Muscle layer of colon (tissue), 2 donors: ENCODE data around the gene RNF114.
"Not testable (repeated sequence)": the region's sequence is repeated elsewhere in the genome, so short reads cannot be mapped to it uniquely, and the experiment has no call there.

ENCODE experiments used
- H3K27ac ChIP-seq: one replicate; pipeline ENCODE4 v1.7.0; 2013; ENCODE audit warnings: low read depth, mild to moderate bottlenecking, low read length, moderate library complexity
- H3K27me3 ChIP-seq, 2 donors: one replicate each; pipeline ENCODE4 v1.7.0; 2013; ENCODE audit warnings: low read length in 2 of 2, mild to moderate bottlenecking in 2 of 2; ENCODE audit not compliant: insufficient read depth in 2 of 2, control insufficient read depth in 1 of 2
- H3K36me3 ChIP-seq: one replicate; pipeline ENCODE4 v1.7.0; 2013; ENCODE audit warnings: mild to moderate bottlenecking, low read length; ENCODE audit not compliant: insufficient read depth
- H3K4me1 ChIP-seq: one replicate; pipeline ENCODE4 v1.7.0; 2013; ENCODE audit warnings: mild to moderate bottlenecking, low read length; ENCODE audit not compliant: insufficient read depth
- H3K4me3 ChIP-seq, 2 donors: one replicate each; pipeline ENCODE4 v1.7.0; 2013; ENCODE audit warnings: low read length in 2 of 2, low read depth in 1 of 2, mild to moderate bottlenecking in 1 of 2, moderate library complexity in 1 of 2
- H3K9ac ChIP-seq: one replicate; pipeline ENCODE4 v1.7.0; 2013; ENCODE audit warnings: low read length
- H3K9me3 ChIP-seq: one replicate; pipeline ENCODE4 v1.7.0; 2013; ENCODE audit warnings: mild to moderate bottlenecking, low read length
- donor health status: abdominal sarcoma.
- donor health status: Adenocarcinoma of cecum.

The RNF114 gene

GRCh38 chr20:49938173-49939163, 2.3 kb downstream of the RNF114 start:
- Histone ChIP-seq H3K27me3 (no peaks in the 10 kb centered on the region), H3K4me3 (peak overlapping the region in 1 of 2 donors; percentile 87), H3K27ac (peak overlapping the region; percentile 39), H3K9me3 (no peaks in the 10 kb centered on the region), H3K9ac (no peak overlapping the region), H3K4me1 (peaks cover 25% of the 10 kb centered on the region), H3K36me3 (peaks cover 15% of the 10 kb centered on the region)

DNA sequence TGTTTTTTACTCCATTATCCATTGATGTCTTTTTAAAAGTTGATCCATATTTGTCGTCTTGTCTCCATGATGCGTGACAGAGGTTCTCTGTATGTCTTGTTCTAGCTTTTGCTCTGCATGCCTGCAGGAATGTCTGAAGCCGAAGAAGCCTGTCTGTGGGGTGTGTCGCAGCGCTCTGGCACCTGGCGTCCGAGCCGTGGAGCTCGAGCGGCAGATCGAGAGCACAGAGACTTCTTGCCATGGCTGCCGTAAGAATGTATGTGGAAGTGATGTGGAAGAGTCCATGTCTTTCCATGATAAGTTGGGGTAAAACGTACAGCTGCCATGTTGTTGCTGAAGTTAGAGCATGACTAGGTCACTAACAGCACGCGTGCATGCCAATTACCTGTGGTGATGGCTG, 5.3 kb downstream of the RNF114 start:
- H3K4me1 ChIP-seq, result peaks cover 25% of the 10 kb centered on the region
- no peaks in the 10 kb centered on the region for H3K9me3 ChIP-seq
- H3K27me3 ChIP-seq, result no peaks in the 10 kb centered on the region
- H3K9ac ChIP-seq, result no peak overlapping the region
- H3K36me3 ChIP-seq, result peaks cover 30% of the 10 kb centered on the region
- no peak overlapping the region for H3K27ac ChIP-seq
- H3K4me3 ChIP-seq, result no peak overlapping the region

DNA sequence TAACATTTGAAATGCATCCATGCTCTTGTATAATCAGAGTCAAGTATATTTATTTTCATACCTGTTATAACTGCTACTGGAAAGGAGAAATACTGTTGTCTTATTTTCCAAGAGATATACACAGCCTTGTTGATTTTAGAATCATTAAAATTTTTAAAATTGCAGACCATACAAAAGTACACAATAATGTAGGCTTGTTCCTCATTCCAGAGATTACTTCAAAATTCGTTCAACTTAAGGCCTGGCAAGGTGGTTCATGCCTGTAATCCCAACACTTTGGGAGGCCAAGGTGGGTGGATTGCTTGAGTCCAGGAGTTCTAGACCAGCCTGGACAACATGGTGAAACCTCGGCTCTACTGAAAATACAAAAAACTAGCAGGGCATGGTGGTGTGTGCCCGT, 6.1 kb downstream of the RNF114 start:
- Histone ChIP-seq H3K4me1 (peaks cover 22% of the 10 kb centered on the region), H3K36me3 (peaks cover 35% of the 10 kb centered on the region), H3K9me3 (no peaks in the 10 kb centered on the region), H3K9ac (no peak overlapping the region), H3K27ac (no peak overlapping the region), H3K27me3 (no peaks in the 10 kb centered on the region), H3K4me3 (no peak overlapping the region)

DNA sequence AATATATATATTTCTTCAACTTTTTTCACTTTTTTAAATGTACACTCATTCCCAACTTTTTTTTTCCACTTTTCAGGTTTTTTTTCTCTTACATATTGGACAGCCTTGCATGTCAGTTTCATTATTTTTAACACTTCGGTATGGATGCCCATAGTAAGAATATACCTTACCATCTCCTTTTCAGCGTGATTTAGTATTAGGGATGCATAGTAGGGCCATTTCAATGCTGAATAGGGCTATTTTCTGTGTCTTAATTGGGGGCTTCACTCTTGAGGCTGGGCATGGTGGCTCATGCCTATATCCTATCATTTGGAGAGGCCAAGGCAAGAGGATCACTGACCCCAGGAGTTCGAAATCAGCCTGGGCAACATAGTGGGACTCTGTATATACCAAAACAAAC, 6.7 kb downstream of the RNF114 start:
- H3K27ac ChIP-seq, result no peak overlapping the region
- no peak overlapping the region for H3K4me3 ChIP-seq
- H3K27me3 ChIP-seq, result no peaks in the 10 kb centered on the region
- no peak overlapping the region for H3K9ac ChIP-seq
- H3K9me3 ChIP-seq, result no peaks in the 10 kb centered on the region
- H3K36me3 ChIP-seq, result peaks cover 35% of the 10 kb centered on the region
- peaks cover 15% of the 10 kb centered on the region for H3K4me1 ChIP-seq

DNA sequence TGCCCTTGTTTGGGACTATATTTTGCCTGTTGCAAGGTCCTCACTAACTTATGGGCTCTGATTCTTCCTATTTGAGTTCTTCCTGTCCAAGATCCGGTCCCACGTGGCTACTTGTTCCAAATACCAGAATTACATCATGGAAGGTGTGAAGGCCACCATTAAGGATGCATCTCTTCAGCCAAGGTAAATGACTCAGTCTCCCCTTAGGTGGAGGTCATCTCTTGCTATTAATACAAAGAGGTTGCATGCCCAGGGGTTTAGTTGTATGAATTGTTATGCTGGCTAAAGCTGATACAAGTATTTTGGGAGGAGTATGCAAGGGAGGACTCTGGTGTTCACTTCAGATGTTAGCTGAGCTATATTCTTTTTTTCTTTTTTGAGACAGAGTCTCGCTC, 9.1 kb downstream of the RNF114 start:
- no peaks in the 10 kb centered on the region for H3K27me3 ChIP-seq
- H3K4me1 ChIP-seq, result no peaks in the 10 kb centered on the region
- H3K9me3 ChIP-seq, result no peaks in the 10 kb centered on the region
- no peak overlapping the region for H3K27ac ChIP-seq
- no peak overlapping the region for H3K4me3 ChIP-seq
- no peak overlapping the region for H3K9ac ChIP-seq
- H3K36me3 ChIP-seq, result peaks cover 51% of the 10 kb centered on the region

- Histone ChIP-seq H3K27ac (no peak overlapping the region), H3K9ac (no peak overlapping the region), H3K4me1 (no peaks in the 10 kb centered on the region), H3K9me3 (no peaks in the 10 kb centered on the region), H3K36me3 (peaks cover 57% of the 10 kb centered on the region), H3K4me3 (no peak overlapping the region), H3K27me3 (no peaks in the 10 kb centered on the region)
These were observed 9.7 kb downstream of the RNF114 start for GRCh38 chr20:49945701-49946477.

- no peaks in the 10 kb centered on the region for H3K9me3 ChIP-seq
- no peak overlapping the region for H3K9ac ChIP-seq
- H3K4me1 ChIP-seq, result no peaks in the 10 kb centered on the region
- H3K27me3 ChIP-seq, result no peaks in the 10 kb centered on the region
- no peak overlapping the region for H3K27ac ChIP-seq
- H3K36me3 ChIP-seq, result peaks cover 66% of the 10 kb centered on the region
- H3K4me3 ChIP-seq, result no peak overlapping the region
These were observed 12.0 kb downstream of the RNF114 start for GRCh38 chr20:49948178-49948577.

DNA sequence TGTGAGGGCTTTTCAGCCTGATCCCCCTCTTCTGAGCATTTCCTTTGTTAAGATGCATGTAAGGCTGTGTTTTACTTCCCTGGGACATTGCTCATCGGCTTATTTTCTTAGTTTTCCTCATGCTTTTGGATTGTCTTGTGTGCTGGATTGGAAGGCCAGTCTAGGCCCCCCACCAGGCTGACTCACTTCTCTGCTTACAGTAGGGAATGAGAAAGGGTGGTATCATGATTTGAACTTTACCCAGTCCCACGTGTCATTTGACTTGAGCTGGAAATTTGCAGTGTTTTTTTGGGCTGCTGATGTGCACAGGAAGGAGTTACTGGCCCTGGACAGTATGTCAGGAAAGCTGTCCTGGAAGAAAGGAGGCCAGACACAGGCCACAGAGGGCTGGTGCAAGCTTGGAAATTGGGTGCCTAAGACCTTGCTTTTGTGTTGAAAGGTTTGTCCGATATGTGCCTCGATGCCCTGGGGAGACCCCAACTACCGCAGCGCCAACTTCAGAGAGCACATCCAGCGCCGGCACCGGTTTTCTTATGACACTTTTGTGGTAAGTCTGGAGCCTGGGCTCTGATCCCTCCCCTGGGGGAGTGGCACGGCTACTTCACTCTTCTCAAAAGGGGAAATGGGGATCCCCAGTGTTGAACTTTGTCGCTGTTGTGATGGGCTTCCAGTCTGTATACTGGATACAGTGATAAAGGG, 12.8 kb downstream of the RNF114 start:
- H3K4me1 ChIP-seq, result no peaks in the 10 kb centered on the region
- peaks cover 72% of the 10 kb centered on the region for H3K36me3 ChIP-seq
- H3K9me3 ChIP-seq, result no peaks in the 10 kb centered on the region
- no peaks in the 10 kb centered on the region for H3K27me3 ChIP-seq
- H3K4me3 ChIP-seq, result no peak overlapping the region
- H3K27ac ChIP-seq, result no peak overlapping the region
- no peak overlapping the region for H3K9ac ChIP-seq

DNA sequence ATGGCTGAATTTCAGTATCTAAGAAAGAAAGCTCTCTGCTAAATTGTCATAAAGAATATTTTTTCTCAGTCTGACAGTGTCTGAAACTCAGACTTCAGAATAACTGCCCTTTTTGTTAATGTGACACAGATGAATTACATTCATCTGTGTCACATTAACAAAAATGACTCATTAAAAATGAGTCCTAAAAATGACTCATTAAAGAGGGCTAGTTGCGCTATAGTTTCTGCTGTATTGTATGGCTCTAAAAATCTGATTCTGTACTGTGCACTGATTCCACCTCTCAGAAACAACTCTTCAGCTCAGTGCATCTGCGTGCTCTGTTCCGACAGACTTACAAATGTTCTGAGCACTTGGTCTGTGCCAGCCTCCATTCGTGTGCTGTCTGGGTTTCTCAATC, 15.0 kb downstream of the RNF114 start:
- no peaks in the 10 kb centered on the region for H3K4me1 ChIP-seq
- no peak overlapping the region for H3K4me3 ChIP-seq
- no peaks in the 10 kb centered on the region for H3K9me3 ChIP-seq
- H3K9ac ChIP-seq, result no peak overlapping the region
- no peaks in the 10 kb centered on the region for H3K27me3 ChIP-seq
- no peak overlapping the region for H3K27ac ChIP-seq
- H3K36me3 ChIP-seq, result peaks cover 68% of the 10 kb centered on the region

- H3K27me3 ChIP-seq, result no peaks in the 10 kb centered on the region
- no peak overlapping the region for H3K27ac ChIP-seq
- no peaks in the 10 kb centered on the region for H3K4me1 ChIP-seq
- H3K36me3 ChIP-seq, result peaks cover 45% of the 10 kb centered on the region
- no peaks in the 10 kb centered on the region for H3K9me3 ChIP-seq
- H3K4me3 ChIP-seq, result no peak overlapping the region
- no peak overlapping the region for H3K9ac ChIP-seq
These were observed 19.0 kb downstream of the RNF114 start for GRCh38 chr20:49955167-49955566.

DNA sequence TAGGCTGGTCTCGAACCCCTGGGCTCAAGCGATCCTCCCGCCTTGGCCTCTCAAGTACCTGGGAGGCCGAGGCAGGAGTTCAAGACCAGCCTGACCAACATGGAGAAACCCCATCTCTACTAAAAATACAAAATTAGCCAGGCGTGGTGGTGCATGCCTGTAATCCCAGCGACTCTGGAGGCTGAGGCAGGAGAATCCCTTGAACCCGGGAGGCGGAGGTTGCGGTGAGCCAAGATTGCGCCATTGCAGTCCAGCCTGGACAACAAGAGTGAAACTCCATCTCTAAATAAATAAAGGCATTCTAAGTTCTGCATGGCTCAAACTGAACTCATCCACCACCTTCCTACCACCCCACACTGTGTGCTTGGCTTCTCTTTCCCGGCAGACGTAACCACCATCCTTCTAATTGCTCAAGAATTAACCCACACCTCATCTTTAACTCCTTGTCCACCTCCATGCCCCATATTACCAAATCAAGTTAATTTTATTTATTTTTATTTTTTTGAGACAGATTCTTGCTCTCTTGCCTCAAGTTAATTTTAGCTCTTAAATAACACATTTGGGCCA, 19.7 kb downstream of the RNF114 start:
- peaks cover 38% of the 10 kb centered on the region for H3K36me3 ChIP-seq
- H3K9me3 ChIP-seq, H3K27me3 ChIP-seq, H3K4me3 ChIP-seq, H3K4me1 ChIP-seq, H3K27ac ChIP-seq, H3K9ac ChIP-seq: not testable (repeated sequence)
